HS-5 (cell line): ENCODE measurements around the gene DNAJC8.

Experiments used
- DNase-seq: peaks from one replicate; pipeline ENCODE4 v3.0.0-alpha.2; 2012; ENCODE audit warnings: low read depth

Gene DNAJC8

DNA sequence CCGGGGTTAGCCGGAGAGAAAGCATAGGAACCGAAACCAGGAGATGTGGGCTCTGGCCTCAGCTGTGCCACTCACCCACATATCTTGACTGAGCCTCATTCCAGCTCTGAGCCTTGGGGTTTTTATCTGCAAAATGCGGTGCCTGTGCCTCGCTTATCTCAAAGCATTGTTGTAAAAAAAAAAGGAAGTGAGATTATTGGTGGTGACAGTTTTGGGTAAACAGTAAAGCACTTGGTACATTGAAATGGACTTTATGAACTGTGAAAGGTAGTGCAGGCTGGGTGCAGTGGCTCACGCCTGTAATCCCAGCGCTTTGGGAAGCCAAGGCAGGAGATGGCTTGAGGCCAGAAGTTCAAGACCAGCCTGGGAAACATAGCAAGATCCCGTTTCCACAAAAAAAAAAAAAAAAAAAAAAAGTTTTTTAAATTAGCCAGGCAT lies 60.1 kb downstream of the DNAJC8 start:
- no peak for DNase-seq

DNA sequence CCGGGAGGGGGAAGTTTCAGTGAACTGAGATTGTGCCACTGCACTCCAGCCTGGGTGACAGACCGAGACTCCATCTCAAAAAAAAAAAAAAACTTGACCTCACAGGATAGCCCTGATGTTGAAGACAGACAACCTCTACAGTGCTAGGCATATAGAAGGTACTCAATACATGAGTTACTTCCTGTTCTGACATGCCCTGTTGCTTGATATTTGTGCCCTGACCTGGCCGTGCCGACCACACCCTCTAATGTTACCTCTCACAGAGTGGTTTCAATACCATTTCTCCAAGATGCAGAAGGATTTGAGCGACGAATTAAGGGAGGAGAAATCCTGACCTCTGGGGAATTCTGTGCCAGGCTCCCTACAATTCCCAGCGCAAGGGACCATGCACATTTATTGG lies 61.6 kb downstream of the DNAJC8 start:
- no peak for DNase-seq

DNA sequence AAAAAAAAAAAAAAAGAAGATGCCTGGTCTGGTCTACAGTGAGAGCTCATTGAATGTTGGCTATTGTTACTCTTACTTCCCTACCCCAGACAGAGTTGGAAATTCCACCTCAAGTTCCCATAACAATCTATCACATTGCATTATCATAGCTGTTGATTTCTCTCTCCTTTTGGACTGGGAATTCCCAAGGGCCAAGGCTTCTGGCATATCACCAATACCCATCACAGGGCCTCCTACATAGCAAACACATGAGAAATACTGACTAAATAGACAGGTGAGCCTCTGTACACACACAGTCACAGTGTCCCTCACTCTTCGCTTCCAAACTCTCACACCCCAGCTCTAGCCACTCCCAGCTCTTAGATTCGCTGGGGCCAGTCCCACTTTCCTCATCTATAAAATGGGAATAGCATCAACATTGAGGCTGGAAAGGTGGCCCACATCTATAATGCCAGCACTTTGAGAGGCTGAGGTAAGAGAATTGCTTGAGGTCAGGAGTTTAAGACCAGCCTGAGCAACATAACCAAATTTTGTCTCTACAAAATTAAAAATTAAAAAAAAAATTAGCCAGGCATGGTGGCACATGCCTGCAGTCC lies 62.7 kb downstream of the DNAJC8 start:
- no peak for DNase-seq

DNA sequence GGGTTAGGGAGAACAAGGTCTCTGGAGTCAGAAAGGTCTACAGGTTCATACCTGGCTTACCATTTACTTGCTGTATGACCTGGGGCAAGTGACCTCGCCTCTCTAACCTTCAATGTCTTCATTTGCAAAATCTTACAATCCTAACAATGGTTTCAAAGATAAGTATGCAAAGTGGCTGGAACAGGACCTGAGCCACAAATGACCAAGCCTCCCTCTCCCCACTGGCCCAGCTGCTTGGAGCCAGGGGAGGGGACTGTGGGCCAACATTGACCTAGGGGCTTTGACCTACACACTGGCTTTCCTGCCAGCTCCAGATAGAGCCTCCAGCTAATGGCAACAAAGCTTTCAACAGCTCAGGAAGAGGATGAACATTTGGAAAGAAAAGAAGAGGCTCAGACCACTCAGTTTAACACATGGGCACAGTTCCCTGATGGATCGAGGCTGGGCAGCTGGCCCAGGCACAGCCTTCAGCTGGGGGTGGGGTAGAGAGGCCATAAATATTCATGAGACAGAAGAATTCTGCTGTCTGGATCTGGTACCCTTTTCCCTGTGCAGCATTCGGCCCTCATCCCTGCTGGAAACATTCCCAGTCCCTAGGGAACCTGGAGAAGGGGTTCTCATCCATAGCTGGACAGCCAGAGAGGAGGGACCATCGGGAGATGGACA lies 69.2 kb downstream of the DNAJC8 start:
- DNase-seq = no peak

DNA sequence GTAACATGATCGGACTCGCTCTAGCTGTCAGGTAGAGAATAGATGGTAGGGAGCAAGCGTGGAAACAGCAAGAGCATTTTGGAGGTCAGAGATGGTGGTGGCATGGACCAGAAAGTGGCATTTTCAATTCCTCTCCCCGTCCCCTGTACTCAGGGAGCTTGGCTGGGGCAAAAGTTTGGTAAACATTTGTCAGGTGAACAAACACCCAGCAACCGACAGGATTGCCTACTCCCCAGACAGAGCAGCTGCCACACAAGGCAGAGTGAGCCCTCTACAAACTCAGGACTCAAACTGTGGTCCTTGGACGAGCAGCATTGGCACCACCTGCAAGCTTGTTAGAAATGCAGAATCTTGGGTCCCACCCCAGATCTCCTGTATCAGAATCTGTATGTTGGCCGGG lies 70.7 kb downstream of the DNAJC8 start:
- DNase-seq = no peak

DNA sequence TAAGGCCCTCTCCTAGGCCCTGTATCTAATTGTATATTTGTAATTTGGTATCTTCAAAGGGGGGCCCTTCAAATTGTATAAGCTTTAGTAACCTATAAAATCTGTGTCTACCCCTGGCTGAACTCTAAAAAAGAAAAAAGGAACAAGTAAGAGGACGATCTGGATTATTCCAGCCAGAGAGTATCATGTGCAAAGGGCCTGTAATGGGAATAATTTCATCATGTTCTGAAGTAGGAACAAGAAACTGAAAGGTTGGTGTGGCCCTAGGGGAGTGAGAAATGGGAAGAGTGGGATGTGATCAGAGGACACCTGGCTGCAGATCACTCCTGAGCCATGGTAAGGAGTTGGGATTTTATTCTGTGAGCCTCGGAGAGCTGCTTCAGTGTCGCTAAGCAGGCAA lies 71.1 kb downstream of the DNAJC8 start:
- DNase-seq = no peak

DNA sequence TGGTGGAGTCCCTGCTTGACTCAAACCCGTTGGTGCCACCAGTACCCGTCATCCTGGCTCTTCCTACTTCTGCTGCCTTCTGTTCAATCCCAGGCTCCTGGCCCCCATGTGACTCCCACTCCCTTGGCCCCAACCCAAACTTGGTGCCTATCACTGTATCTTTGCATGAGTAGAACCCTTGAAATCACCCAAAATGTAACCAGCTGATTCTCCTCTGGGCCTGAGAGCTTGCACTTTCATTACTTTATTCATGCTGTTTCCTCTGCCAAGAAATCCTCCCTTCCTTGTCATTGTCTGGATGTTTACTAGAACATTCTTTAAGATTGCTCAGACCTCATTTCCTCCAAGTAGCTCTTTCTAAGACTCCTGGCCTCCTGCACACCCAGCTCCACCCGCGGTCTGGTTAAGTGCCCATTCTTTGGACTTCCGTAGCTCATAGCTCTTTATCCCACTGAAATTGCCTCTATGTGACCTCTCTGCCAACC lies 72.0 kb downstream of the DNAJC8 start:
- DNase-seq = no peak

DNA sequence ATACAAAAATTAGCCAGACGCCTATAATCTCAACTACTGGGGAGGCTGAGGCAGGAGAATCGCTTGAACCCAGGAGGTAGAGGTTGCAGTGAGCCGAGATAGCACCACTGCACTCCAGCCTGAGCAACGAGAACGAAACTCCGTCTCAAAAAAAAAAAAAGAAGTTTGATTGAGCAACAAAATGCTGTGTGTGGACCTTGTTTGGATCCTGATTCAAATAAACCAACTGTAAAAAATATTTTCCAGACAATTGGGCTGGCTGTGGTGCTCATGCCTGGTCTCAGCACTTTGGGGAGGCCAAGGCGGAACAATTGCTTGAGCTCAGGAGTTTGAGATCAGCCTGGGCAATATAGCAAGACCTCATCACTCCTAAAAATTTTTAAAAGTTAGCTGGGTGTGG lies 73.1 kb downstream of the DNAJC8 start:
- DNase-seq = no peak

DNA sequence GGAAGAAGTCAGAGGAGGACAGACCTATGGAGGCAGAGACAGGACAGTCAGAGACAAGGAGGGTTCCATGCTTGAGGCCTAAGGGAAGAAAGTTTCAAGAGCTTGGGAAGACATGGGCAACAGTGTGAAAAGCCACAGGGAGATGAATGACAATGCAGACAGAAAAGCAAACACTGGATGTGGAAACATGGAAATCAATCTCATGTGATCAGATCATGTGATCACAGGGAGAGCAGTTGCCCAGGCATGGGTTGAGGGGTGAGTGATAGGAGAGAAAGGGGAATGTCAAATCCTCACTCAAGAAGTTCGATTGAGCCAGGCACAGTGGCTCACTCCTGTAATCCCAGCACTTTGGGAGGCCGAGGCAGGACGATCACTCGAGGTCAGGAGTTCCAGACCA lies 73.6 kb downstream of the DNAJC8 start:
- DNase-seq = no peak

DNA sequence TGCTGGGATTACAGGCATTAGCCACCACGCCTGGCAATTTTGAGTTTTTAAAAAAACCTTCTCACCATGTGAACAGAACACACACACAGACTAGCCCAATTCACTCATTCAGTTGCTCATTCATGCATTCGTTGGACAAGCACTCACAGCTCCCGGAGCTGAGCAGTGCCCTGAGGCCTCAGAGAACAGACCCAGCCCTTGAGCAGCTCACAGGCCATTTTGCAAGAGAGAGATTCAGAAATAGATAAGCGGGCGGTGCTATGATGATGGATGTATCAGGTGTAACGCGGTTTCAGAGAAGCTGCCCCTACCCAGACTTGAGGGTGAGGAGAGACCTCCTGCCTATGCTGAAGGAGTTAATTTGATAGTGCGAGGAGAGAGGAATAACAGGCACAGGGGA lies 74.9 kb downstream of the DNAJC8 start:
- no peak for DNase-seq

DNA sequence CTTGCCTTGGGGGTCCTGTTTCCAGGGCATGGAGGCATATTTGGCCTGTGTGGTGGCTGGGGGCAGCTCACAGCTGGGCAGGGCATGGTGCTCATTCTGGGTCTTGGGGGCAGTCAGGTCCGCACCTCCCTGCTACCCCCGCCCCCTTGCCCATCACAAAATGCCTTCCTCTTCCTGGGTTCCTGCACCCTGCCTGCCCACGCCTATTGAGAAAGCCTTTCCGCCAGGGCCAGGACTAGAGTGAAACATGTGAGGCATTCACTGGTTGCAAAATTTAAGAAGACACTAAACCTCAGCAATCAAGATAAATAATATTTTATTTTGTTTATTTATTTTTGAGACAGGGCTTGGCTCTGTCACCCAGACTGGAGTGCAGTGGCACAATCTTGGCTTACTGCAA lies 76.0 kb downstream of the DNAJC8 start:
- DNase-seq = no peak

DNA sequence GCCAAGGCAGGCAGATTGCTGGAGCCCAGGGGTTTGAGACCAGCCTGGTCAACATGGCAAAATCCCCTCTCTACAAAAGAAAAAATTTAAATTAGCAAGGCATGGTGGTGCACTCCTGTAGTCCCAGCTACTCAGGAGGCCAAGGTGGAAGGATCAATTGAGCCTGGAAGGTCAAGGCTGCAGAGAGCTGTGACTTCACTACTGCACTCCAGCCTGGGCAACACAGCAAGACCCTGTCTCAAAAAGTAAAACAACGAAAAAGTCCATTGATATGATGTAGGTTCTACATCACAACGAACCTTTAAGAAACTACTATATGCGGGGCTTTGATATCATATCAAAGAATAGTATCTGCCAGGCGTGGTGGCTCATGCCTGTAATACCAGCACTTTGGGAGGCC lies 77.2 kb downstream of the DNAJC8 start:
- no peak for DNase-seq

DNA sequence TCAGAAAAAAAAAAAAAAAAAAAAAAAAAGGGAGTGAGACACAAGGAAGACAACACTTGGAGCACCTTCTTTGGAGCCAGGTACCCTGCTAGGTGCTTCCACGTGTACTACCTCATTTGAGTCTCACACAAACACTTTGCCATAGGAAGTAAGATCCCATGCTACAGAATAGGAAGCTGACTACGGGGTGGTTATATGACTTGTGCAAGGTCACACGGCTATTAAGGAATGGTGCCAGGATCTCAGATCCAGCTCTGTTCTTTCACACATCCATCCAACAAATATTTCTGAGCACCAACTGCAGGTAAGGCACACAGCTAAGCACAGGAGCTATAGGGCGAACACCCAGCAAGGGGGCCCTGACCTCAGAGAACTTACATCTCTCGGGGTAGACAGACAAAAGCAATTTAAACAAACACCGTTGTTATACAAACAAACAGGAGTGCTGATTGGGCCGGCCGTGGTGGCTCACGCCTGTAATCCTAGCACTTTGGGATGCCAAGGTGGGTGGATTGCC lies 78.7 kb downstream of the DNAJC8 start:
- DNase-seq = no peak
